HL-60 (cell line): Measurements from ENCODE around the gene FBXW10B.
A peak's percentile ranks its signal among the peaks of the same experiment; 100 is the strongest.
"Not testable (repeated sequence)": the region's sequence is repeated elsewhere in the genome, so short reads cannot be mapped to it uniquely, and the experiment has no call there.

Experiments used
- DNase-seq, 2 experiments: peaks; one replicate each; pipeline ENCODE4 v3.0.0-alpha.2; 2010 to 2020; ENCODE audit warnings: low read depth in 1 of 2, low spot score in 1 of 2
- H3K27ac ChIP-seq: fragments of 250-450 bp; sonication (Bioruptor Pico); replicated peaks from 2 replicates; pipeline ENCODE4 v1.5.1; 2020; ENCODE audit warnings: mild to moderate bottlenecking, moderate library complexity
- H3K27me3 ChIP-seq: fragments of 250-450 bp; sonication (Bioruptor Pico); 2 replicates; pipeline ENCODE4 v1.5.1; 2021; ENCODE audit warnings: mild to moderate bottlenecking, moderate library complexity; ENCODE audit not compliant: insufficient read depth, poor library complexity, severe bottlenecking
- H3K4me3 ChIP-seq: replicated peaks from 2 replicates; pipeline ENCODE4 v1.5.1; 2011; ENCODE audit warnings: mild to moderate bottlenecking, control low read depth, low read length; ENCODE audit not compliant: insufficient read depth

Gene FBXW10B

DNA sequence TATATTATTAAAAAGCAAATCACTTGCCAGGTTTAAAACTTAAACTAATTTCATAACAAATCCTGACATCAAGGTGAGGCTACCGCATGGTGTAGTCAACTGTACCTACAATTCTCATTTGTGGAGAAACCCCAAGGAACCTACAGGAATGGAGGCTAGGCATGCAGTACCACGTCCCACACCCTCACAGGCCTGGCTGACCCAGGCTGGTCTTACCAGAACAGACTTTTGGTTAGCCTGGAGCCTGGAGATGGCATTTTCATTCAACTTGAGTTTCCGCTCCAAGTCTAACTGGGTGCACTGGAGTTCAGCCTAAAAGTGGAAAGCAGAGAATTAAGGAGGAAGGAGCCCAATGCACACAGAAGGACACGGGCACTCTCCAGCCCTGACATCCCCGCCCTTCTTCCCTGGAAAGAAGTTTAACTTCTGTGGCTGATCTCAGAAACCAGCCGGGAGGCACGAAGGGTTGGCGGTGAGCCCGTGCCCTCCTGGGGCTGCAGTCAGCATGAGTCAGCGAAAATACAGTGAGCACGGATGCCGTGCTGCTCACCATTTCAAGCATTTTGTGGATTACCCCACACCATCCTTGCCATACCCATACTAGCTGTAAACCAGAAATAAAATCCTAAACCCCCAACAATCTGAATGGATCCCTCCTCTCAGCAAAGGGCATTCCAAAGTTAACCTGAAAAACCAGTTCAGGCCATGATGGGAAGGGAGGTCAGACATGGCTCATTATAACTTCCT is 23.2 kb upstream of the FBXW10B start:
- H3K4me3 ChIP-seq, H3K27me3 ChIP-seq, DNase-seq, H3K27ac ChIP-seq: not testable (repeated sequence)

DNA sequence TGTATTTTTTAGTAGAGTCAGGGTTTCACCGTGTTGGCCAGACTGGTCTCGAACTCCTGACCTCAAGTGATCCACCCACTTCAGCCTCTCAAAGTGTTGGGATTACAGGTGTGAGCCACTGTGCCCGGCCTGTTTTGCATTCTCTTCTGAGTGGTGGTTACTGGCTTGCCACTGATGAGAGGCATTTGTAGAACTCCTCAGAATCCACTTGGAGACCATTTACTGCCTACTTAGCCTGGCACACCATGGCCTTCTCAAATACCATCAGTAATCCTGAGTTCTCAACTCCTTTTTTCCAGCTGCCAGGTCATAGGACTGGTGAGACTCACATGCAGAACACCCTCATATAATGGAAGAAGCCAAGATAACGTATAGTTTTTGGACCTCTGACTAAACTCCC is 22.5 kb upstream of the FBXW10B start:
- not testable (repeated sequence) for DNase-seq, H3K27ac ChIP-seq, H3K27me3 ChIP-seq, H3K4me3 ChIP-seq

DNA sequence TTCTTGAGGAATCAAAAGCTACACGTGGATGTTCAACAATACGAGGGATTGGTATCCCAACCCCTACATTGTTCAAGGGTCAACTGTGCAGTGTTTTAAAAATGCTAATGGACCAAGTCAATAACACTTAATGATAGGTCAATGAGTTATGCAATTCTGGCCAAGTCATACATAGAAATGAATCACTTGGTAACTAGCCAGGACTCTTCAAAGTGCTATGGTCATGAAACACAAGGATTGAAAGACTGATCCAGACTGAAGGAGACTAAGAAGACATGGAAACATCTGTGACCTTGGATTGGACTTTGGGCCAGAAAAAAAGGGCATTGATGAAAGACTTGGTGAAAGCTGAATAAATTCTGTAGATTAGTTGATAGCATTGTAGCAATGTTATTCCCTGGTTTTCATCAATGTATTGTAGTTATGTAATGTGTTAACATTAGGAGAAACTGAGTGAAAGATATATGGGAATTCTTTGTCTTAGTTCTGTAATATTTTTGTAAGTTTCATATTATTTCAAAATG is 11.5 kb upstream of the FBXW10B start:
- H3K4me3 ChIP-seq, DNase-seq, H3K27me3 ChIP-seq: not testable (repeated sequence)

GRCh38 chr17:15629991-15630390 is 10.5 kb upstream of the FBXW10B start:
- H3K4me3 ChIP-seq, H3K27me3 ChIP-seq, H3K27ac ChIP-seq, DNase-seq: not testable (repeated sequence)

More for the DNA sequence above, 11.5 kb upstream of the FBXW10B start:
- not testable (repeated sequence) for H3K27ac ChIP-seq

GRCh38 chr17:15623661-15624209 is 4.2 kb upstream of the FBXW10B start:
- DNase-seq, H3K27me3 ChIP-seq, H3K27ac ChIP-seq, H3K4me3 ChIP-seq: not testable (repeated sequence)

DNA sequence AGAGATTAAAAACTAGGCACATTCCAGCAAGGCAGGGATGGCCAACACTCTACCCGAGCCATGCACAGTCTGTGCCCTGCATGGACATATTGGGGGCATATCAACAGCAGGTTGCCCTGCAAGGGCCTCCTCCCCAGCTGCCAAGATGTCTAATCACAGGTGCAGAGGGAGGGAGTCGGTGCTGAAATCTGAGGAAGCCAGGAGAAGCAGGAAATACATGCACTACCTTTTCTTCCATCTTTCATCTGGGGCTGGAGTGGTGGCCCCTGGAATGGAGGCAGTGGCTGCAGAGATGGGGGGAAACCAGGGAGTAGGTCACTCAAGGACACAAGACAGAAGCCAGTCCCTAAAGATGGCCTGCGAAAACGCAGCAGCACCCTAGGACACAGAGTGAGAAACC is 3.8 kb upstream of the FBXW10B start:
- H3K4me3 ChIP-seq, H3K27me3 ChIP-seq, H3K27ac ChIP-seq, DNase-seq: not testable (repeated sequence)

DNA sequence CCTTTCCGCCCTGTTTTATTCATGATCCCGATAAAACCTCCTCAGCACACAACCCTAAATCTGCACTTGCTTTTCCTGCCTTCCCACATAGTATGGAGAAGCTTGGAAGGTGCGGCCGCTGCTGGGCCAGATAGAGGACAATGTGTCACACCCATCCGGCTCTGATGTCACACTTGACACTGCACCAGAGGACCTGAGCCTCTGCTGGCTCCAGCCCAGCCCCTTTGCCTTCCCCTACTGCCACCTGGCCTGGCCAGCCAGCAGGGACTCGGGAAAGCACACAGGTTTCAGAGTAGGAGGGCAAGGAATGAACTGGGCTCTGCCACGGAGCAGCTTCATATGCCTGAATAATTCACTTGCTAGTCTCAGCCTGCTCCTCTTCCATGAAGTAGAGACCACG is 2.6 kb upstream of the FBXW10B start:
- not testable (repeated sequence) for H3K27ac ChIP-seq, H3K4me3 ChIP-seq, H3K27me3 ChIP-seq, DNase-seq

- H3K27me3 ChIP-seq, H3K4me3 ChIP-seq, DNase-seq, H3K27ac ChIP-seq: not testable (repeated sequence)
Measured at GRCh38 chr17:15616828-15617227, 2.7 kb downstream of the FBXW10B start.

- not testable (repeated sequence) for DNase-seq, H3K27me3 ChIP-seq
Measured at GRCh38 chr17:15615850-15616249, 3.7 kb downstream of the FBXW10B start.

DNA sequence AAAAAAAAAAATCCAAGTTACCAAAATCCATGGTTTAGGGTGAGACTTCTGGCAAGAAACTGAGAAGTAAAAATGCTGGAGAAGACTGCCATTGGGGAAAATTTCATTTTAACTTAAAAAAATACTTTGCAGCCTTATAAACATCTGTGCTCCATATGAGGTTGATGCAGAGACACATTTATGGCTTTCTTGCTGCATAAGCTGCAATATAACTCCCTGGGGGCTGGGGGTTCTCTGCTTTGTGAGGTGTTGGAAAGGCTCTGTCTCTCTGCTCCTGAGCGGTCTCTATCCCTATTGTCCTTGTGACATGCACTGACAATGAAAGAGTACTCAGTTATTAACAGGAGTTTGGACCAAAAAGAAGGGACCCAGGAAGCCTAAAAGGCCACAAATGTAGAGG is 6.4 kb downstream of the FBXW10B start:
- not testable (repeated sequence) for H3K27ac ChIP-seq, H3K4me3 ChIP-seq, DNase-seq, H3K27me3 ChIP-seq

More at GRCh38 chr17:15615850-15616249, 3.7 kb downstream of the FBXW10B start:
- H3K27ac ChIP-seq, H3K4me3 ChIP-seq: not testable (repeated sequence)

- not testable (repeated sequence) for H3K4me3 ChIP-seq, H3K27me3 ChIP-seq, H3K27ac ChIP-seq
- peak in 1 of 2 experiments; percentile 20 for DNase-seq
Measured at GRCh38 chr17:15592960-15593359, 26.5 kb downstream of the FBXW10B start.

GRCh38 chr17:15591986-15592385 is 27.5 kb downstream of the FBXW10B start:
- H3K27me3 ChIP-seq, H3K27ac ChIP-seq, DNase-seq, H3K4me3 ChIP-seq: not testable (repeated sequence)

- DNase-seq, H3K27me3 ChIP-seq, H3K4me3 ChIP-seq, H3K27ac ChIP-seq: not testable (repeated sequence)
Measured at GRCh38 chr17:15590844-15591243, 28.7 kb downstream of the FBXW10B start.

DNA sequence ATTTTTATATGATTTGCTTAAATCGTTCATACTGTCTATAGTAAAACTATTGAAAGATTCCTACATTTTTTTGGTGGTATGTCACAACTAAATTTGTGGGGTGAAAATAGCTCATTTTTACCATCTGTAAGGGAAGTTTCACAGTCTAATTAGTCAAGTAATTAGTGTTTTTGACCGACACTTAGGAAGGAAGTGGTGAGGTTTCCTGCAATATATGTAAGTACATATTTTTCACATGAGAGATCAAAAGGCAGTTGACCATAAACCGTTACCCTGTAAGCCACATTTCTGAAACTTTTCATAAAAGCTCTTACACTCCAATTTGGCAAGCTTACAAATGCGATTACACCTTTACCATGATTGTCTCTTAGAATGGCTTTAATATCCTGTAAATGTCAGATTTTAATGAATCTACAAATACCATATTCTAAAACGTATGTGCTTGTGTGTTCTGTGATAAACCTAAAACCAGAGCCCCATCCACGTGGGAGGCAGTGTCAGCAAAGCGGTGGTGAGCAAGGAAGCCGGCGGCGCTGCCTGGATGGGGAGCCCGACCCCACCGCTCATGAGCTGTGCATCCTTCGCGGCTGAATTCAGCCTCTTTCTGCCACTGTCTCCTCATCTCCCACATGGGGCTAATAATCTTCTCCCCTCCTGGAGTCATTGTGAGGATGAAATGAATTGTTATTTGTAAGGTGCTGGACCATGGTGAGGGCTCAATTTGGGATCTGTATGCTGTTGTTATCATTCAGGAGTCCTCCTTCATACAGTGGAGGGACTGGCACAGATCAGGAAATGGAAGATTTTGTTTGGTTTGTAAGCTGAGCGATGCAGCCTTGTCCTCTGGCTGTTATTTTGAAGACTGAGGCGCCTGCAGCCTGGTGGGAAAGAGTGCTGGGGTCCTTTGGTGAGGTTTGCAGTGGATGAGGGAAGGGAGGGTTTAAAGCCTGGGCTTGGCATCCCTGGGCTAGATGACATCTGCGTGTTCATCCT is 29.7 kb downstream of the FBXW10B start:
- DNase-seq, result peak in 1 of 2 experiments; percentile 16
- not testable (repeated sequence) for H3K27ac ChIP-seq, H3K27me3 ChIP-seq, H3K4me3 ChIP-seq
